GM21367 (cell line): ENCODE measurements around the gene LOXL3.
"Not testable (repeated sequence)": the region's sequence is repeated elsewhere in the genome, so short reads cannot be mapped to it uniquely, and the experiment has no call there.

Experiments used
- ATAC-seq: cut with Tn5 transposase; IDR thresholded peaks from one replicate; pipeline ENCODE4 v1.9.1; 2021; ENCODE audit not compliant: unreplicated experiment

Gene LOXL3

DNA sequence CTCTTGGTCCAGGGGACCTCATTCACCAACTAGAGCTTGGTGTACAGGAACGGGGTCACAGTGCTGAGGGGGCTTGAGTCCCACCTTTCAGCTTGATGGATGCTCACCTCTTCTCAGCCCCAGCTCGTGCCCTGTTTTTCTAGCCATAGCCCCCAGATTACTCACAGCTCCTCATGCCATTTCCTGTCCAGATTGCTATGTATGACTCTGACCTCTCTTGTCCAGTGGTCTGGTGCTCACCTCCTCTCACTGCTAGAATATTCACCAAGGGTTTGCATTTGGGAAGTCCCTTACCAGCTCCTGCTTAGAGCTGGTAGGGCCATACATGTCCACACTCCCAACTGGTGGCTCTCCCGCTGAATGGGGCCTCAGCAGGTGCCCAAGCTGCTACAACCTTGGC lies 60.2 kb downstream of the LOXL3 start:
- no peak for ATAC-seq

DNA sequence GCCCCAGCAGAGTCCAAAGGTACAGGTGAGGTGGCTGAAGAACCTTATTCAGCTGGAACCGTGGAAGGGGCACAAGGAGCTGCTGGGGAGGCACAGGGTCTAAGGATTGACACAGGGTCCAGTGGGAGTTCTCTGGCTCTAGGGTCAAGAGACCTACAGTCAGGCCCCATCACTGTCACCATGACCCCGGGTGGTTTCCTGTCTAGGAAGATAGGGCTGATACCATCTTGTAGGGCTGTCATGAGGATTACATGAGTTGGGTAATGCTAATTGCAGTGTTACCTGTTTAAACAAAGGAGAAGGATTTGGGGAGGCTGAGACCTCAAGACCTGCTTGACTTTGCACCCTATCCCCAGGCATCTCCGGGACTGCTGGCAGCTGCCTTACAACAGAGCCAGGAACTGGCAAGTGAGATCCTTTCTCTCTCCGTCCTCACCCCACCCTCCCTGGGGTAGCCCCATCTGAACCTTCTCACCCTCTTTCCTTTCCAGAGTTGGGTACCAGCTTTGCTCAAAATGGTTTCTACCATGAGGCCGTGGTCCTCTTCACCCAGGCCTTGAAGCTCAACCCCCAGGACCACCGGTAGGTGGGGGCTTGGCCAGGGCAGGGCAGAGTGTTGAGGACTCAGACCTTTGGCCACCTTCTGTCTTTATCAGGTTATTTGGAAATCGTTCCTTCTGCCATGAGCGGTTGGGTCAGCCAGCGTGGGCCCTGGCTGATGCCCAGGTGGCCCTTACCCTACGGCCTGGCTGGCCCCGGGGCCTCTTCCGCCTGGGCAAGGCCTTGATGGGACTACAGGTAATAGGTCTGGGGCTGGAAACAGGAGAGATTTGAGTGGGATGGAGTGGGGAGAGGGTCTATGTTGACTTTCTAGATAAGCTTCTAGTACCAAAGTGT lies 61.8 kb downstream of the LOXL3 start:
- ATAC-seq, result no peak

DNA sequence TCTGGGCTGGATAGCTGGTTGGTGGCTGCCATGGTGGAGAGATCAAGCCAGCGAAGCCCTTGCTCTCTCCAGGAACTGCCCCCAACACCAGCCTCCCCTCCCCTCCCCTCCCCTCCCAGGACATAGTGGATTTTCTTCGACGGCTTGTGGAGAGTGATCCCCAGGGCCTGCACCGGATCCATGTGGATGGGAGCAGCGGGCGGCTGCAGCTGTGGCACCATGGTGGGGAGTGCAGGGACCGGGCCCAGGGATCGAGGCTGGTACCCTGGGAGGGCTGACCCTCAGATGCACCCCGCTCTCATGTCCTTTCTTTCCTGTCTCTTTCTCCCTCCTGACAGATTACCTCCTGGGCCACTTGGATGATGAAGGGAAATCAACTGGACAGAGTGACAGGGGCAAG lies 63.8 kb downstream of the LOXL3 start:
- ATAC-seq, result no peak

DNA sequence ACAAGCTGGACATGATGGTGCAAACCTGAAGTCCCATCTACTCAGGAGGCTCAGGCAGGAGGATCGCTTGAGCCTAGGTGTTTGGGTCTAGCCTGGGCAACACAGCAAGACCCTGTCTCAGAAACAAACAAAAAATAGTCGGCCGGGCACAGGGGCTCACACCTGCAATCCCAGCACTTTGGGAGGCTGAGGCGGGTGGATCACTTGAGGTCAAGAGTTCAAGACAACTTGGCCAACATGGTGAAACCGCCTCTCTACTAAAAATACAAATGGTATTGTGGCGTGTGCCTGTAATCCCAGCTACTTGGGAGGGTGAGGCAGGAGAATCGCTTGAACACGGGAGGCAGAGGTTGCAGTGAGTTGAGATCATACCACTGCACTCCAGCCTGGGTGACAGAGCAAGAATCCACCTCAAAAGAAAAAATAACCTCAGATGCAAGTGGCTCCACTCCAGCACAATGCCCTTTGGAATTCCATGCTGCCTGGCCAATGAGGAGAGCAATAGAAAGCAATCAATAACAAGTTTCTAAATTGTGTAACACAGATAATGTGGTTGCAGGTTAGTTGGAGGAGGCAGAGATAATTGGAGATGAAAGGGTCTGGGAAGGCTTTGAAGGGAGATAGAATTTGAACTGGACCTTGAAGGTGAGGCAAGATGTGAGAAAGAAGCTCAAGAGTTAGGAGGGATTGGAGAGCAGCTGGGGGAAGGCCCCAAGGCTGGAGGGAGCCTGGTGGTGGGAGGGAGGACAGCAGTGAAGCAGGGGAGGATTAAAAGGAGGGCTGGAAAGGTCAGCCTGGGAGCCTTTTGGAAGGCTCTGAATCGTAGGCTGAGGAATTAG lies 64.9 kb downstream of the LOXL3 start:
- ATAC-seq, result no peak

DNA sequence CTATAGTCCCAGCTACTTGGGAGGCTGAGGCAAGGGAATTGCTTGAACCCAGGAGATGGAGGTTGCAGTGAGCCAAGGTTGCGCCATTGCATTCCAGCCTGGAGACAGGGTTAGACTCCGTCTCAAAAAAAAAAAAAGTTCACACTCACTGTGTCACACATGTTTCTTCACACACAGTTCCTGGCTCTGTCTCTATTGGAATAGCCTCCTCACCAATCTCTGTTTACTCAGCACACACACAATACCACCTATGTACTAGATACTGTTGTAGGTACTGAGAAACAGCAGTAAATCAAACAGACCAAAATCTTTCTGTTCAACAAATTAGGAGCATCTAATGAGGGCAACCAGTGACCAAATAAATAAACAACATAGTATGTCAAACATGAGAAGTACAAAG lies 67.6 kb downstream of the LOXL3 start:
- ATAC-seq, result no peak

DNA sequence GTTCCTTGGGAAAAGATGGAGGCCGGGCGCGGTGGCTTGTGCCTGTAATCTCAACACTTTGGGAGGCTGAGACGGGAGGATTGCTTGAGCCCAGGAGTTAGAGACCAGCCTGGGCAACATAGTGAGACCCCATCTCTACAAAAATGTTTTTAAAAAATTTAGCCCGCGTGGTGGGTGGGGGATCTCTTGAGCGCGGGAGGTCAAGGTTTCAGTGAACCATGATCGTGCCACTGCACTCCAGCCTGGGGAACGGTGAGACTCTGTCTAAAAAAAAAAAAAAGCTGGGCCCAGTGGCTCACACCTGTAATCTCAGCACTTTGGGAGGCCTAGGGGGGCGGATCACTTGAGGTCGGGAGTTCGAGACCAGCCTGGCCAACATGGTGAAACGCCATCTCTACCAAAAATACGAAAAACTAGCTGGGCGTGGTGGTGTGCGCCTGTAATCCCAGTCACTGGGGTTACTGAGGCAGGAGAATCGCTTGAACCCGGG lies 70.0 kb downstream of the LOXL3 start:
- not testable (repeated sequence) for ATAC-seq

DNA sequence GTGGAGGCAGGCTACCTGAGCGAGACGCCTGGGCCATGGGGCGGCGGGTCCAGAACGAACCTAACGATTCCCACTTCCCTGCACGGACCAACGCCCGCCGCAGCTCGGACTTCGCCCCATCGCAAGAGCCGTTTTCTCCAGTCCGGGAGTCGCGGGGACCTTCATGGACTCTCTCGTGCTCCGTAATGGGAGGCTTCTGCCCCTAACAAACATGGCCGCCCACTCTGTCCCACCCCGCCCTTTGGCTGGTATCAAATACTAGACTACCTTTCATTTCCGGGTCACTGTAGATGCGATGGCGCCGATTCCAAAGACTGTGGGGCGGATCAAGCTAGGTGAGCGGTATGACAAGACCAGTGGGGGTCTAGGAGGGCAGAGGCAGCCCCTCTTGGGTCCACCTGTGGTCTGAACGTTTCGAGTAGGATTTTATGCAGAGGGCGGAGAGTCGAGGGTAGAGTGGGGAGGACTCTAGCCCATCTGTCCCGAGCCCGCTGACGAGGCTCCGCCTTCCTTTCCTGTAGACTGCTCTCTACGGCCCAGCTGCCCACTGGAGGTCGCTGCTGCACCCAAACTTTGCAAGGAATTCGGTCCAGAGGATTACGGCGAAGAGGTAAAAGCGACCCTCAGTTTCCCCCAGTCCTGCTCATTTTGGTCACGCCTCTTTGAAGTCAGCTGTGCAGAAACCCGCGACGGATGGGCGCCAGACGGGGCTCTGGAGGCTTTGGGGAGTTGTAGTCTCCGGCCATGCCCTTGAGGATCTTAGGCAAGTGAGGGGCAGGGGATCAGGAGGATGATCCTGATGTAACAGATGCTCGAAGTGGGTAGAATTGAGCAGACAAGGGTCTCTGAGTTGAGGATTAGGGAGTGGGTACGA lies 70.7 kb downstream of the LOXL3 start, which contains the start of the genes CCDC142 and TTC31:
Gene CCDC142 (minus strand): TSS at position 198 of the 874 bp plus-strand sequence. CDS start 161 bp downstream, at position 37.
Gene TTC31 (plus strand): TSS at position 281 of the 874 bp plus-strand sequence. CDS start 15 bp downstream, at position 296.
- ATAC-seq, result peak; percentile 76
